Renal cortex interstitium (tissue), 11 donors: ENCODE results near the gene RNF13. TPM values are rescaled to one million over a fixed set of nuclear protein-coding genes. Genes with fewer than 3 reads are reported as not detected.
"Not testable (repeated sequence)": the region's sequence is repeated elsewhere in the genome, so short reads cannot be mapped to it uniquely, and the experiment has no call there.

Experiments
- DNase-seq, 11 donors: peaks; one replicate each; pipeline ENCODE4 v3.0.0-alpha.2; 2013; ENCODE audit warnings: low read depth in 9 of 11, low spot score in 4 of 11; ENCODE audit errors: extremely low read depth in 1 of 11
- polyA plus RNA-seq, 3 donors: library from polyadenylated mRNA; unstranded; fragments of 120-200 nt; gene quantifications; one replicate each; pipeline ENCODE4 v1.2.1, GENCODE V29; 2013; ENCODE audit not compliant: insufficient read length in 3 of 3

Gene RNF13
- polyA plus RNA-seq, 3 donors, result 79.2 to 97.8 (median 87.7) TPM

DNA sequence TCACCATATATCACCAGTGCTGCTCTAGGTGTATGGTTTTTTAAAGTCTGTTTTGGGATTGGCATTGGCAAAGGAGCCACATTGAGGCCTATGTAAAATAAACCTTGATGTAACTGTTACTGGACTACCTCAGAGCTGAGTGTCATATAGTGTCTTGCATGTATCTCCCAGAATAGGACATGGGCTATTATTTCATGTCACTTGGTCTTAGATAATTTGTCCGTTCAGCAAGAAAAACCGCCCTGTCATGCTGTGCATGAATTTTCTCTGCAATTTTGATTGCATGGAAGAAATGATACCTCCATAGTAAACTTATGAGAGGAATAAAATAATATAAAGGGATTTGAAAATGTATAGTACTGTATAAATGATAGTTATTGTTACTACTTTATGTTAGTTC, 59.6 kb downstream of the RNF13 start:
- no peak for DNase-seq

DNA sequence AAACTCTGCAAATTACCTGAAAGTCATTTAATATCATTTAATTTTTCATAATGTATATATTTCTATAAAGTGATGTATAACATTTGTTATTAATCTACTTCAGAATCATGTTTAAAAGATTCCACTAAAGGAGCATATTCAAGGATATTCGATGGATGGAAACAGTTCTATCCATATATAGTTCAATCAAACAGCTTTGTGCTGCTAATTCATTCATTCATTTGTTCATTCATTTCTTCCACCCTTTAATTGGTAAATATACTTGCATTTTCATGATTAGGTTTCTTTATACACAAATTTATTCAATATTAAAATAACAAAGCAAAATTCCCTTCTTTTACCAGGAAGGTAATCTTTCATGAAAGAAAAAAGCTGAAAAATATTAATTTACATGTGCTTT, 64.7 kb downstream of the RNF13 start:
- no peak for DNase-seq

DNA sequence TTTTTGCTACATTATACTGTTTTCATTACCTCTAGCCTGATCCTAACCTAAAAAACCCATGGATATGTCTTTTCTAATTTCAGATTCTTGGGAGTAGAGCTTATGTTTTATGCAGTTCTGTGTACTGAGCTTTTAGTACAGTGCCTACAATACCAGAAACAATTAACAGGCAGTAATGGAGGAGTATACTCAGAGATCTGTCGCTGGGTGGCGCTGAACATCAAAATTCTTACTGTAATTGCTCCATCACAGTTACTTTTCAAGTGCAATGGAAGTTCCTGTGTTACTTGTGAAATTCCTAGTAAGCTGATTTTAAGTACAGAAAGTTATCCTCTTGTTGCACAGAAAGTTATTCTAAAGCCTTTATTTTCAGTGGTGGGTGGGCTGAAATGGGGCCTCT, 66.9 kb downstream of the RNF13 start:
- DNase-seq, result peak; percentile 25 to 72 (median 55)

DNA sequence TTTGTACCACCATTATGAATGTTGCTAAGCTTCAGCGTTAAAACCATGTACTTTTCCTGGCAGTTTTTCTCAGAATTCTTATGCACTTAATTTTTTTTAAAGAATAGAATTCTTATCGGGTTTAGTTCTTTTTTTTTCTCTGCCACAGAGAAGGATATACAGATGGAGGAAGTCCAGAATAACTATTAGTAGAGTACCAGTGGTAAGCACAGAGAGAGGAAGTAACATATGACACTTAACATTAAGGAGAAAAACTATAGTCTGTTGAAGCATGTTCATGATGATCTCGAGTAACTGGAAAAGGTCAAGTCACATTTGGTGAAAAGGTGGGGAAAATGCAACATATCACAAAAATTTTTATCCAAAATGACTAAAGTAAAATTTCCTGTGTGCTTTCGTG, 68.9 kb downstream of the RNF13 start:
- DNase-seq, result no peak

DNA sequence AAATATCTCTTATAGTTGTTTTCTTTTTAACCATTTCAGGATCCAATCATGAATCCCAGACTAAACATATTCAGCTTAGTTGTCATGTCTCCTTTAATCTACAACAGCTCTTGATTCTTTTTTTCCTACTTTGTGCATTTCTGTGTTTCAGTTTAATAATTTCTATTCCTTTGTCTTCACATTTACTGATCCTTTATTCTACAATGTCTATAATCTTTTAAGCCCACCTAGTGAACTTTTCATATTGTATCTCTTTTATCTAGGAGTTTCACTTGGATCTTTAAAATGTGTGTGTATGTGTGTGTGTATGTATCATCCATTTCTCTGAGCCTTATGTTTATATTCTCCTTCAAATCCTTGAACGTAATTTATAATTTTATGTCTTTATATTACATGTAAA, 70.1 kb downstream of the RNF13 start:
- no peak for DNase-seq

DNA sequence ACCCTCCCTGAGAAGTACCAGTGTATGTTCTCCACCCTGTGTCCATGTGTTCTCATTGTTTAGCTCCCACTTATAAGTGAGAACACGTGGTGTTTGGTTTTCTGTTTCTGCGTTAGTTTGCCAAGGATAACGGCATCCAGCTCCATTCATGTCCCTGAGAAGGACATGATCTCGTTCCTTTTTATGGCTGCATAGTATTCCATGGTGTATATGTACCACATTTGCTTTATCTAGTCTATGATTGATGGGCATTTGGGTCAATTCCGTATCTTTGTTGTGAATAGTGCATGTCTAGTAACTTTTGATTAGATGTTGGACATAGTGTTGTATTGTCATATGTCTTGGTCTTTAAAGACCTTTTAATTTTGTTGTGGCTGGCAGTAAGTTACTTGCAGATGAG, 70.8 kb downstream of the RNF13 start:
- DNase-seq, result not testable (repeated sequence)

DNA sequence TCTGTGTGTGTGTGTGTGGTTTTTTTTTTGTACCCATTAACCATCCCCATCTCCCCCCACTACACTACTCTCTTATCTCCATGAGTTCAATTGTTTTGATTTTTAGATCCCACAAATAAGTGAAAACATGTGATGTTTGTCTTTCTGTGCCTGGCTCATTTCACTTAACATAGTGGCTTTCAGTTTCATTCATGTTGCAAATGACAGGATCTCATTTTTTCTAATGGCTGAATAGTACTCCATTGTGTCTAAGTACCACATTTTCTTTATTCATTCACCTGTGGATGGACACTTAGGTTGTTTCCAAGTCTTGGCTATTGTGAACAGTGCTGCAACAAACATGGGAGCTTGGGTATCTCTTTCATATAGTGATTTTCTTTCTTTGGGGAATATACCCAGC, 71.8 kb downstream of the RNF13 start:
- not testable (repeated sequence) for DNase-seq

DNA sequence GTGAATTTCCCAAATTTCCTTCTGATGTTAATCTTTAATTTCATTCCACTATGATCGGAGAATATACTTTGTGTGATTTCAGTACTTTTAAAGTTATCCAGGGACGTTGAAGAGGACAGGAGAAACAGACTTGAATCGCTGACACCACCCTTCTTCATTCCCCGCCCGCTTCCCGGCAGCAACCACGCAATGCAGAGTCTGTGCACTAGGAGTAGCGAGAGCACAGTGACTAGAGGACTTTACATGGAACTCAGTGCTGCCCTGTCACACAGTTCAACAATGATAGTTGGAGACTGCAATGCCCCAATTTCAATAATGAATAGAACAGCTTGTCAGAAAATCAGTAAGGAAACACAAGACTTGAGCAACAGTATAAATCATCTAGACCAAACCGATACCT, 73.9 kb downstream of the RNF13 start:
- no peak for DNase-seq

DNA sequence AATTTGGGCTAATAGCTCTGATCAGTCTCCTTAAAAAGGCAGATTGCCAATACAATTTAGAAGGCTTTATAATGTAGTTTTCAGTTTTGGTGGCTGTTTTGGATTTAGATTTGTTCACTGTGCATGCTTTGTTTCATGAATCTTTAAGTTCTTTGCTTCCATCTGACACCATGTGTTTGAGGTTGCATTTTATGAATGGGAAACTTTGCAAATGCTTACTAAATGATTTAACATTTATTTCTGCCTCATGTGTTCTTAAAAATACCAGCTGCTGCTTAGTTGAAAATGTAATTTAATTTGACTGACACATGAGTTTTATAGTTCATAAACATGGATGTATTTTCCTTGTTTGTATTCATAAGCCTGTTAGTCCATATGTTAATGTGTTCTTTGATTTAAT, 78.6 kb downstream of the RNF13 start:
- no peak for DNase-seq

DNA sequence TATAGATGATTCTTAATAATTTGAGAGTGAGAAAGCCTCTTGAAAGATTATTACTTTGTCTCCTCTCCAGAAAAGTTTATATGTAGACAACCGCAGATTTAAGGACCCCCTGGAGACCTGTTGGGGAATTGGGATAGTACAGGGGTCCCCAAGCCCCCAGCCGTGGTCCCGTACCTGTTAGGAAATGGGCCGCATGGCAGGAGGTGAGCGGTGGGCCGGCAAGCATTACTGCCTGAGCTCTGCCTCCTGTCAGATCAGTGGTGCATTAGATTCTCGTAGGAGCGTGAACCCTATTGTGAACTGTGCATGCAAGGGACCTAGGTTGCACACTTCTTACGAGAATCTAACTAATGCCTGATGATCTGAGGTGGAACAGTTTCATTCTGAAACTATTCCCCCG, 79.4 kb downstream of the RNF13 start:
- DNase-seq, result no peak

DNA sequence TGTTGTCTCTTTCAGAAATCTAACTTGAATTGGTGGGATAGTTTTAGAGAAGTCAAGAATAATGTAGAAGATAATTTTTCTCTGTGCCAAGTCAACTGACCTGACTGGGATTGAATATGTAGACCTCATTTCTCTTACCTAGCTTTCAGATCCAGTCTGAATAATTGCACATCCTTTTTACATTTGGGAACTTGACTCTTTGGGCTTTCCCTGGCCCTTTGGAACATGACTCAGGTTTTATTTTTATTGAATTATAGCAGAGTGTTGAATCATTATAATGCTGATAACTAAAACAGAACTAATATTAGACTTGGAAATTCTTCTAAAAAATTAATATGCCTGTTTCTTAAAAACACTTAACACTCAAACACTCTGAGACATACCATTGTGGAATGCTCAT, 81.2 kb downstream of the RNF13 start:
- no peak for DNase-seq

DNA sequence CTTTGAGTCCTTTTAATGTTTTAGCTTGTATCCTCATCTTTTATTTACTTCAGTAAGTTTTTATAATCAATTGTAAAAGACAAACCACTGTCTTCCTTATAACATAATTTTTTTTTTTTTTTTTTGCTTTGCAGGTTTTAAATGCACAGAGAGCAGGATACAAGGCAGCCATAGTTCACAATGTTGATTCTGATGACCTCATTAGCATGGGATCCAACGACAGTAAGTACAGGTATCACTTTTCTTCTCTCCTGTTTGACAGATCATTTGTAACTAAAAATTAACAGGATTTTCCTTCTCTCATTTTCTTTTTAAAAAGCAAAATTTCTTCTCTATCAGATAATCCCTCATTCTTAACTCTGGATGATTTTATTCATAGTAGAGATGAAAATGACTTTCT, 82.3 kb downstream of the RNF13 start:
- DNase-seq, result no peak

DNA sequence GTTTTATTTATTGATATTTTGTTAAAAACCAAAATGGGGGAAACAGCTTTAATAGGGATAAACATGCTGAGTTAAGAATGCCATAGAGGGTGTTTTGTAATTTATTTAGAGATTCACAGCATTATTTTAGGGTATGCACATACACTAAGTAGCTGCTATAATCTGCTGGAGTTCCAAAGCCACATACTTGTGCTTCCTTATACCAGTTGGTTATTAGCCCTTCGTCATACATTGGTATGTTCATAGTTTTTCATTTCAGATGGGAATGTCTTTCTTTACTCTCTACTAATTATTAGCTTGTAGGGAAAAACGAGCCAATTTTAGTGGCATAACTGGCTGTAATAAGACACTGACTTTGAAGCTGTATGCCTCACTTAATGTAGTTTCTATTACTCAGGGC, 82.8 kb downstream of the RNF13 start:
- no peak for DNase-seq

DNA sequence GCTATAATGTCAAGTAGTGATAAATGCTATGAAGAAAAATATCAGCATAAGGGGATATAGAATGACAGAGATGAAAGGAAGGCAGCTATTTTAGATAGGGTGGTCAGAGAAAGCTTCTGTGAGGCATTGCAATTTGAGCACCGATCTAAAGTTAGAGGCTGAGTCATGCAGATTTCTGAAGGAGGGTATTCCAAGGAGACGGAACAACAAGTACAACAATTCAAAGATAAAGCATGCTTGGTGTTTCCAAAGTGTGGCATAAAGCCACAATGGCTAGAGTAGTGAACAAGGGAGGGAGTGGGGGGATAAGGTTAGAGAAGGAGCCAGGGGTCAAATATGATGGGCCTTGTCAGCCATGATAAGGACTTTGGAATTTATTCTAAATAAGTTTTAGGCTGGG, 85.8 kb downstream of the RNF13 start:
- DNase-seq, result no peak

DNA sequence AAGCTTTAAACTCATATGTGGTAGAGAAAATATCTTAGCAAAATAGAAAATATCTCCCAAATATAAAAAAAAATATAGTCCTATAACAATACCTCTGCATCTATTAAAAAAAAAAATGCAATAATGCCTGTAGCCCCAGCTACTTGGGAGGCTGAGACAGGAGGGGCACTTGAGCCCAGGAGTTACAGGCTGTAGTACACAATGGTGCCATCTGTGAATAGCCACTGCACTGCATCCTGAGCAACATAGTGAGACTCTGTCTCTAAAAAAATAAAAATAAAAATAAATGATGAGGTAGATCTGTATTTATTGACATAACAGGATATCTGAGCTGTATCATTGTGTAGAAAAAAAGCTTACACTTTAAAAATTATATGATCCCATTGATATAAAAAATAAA, 87.3 kb downstream of the RNF13 start:
- no peak for DNase-seq

DNA sequence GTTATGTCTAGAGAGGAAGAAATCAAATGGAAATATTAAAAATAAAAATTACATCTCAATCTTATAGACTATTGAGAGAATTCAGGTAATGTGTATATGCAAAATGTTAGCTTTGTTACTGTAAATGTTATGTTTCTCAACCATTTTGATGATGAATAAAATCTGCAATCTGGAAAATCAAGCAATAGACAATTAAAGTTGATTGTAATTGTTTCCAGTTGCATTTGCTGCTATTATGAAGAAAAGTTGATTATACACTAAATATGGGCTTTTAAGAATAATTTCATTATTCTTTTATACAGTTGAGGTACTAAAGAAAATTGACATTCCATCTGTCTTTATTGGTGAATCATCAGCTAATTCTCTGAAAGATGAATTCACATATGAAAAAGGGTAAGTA, 88.8 kb downstream of the RNF13 start:
- no peak for DNase-seq

DNA sequence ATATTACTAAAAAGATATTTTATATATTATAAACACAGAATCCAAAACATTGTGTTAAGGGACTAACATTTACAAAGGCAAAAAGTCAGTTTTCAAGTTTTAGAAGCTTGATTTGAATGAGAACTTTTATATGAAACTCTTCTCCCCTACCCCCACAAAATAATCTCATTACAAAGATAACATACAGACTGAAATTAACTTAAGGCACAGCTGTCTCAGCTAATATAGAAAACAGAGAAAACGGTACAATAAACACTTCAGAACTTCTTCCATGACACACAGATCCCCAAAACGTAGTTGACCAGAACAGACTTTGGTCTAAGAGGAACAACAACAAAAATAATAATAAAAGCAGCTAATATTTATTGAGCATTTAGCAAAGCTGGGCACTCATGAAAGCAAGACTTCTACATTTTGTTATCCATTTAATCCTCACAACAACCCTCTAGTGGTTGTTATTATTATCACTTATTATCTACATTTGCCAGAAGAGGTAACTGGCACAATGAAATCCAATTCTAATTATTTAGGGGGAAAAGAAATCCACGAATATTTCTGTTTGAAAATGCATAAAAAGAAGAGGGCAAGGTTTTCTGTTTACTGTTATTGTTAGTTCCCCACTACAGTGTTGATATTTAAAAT, 89.6 kb downstream of the RNF13 start:
- no peak for DNase-seq

DNA sequence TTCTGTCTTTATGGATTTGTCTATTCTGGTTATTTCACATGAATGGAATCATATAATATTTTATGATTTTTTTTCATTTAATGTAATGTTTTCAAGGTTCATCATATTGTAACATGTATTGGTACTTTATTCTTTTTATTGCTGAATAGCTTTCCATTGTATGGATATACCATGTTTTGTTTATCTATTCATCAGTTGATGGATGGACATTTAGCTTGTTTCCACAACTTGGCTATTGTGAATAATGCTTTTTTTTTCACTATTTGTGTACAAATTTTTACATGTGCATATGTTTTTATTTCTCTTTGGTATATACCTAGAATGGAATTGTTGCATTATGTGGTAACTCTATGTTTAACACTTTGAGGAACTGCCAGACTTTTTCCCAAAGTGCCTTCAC, 93.0 kb downstream of the RNF13 start:
- DNase-seq, result no peak

DNA sequence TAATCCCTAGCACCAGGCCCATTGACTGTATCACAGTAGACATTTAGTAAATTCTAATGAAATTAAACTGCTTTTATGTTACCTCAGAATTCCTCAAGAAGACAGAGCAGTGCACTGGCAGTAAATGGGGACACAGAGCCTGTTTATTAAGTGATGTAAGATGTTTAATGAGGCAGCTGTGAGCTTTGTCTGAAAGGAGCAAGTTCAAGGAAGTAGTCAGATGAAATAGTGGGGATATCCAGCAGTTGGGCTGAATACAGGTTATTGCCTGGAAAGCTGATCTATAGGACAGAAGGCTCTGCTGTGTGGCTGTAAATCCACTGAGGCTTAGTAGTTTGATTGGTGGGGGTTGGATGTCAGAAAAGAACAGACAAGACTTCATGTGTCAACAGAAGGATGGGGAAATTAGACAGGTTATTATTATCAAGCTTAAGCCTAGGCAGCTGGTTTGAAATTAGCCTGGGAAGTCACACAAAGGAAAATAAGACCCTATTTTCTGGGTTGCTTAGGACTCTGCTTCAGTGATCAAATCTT, 95.5 kb downstream of the RNF13 start:
- DNase-seq, result no peak

DNA sequence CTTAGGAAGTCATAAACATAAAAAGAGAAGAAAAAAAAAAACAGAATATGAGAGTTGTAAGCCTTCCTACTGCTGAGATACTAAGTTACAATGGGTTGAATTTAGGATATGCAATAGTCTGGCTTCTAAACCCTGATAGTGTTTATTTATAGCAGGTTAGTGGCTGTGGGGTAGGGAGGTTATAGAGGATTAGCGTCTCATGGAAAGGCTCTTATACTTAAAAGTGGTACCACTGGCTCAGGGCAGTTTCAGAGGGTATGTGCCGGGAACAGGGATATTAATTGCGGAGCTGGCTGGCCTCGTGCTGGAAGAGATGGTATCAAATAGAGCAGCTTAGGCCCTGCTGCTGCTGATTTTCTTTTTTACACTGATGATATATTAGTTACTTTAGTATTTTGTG, 96.9 kb downstream of the RNF13 start:
- DNase-seq, result no peak

DNA sequence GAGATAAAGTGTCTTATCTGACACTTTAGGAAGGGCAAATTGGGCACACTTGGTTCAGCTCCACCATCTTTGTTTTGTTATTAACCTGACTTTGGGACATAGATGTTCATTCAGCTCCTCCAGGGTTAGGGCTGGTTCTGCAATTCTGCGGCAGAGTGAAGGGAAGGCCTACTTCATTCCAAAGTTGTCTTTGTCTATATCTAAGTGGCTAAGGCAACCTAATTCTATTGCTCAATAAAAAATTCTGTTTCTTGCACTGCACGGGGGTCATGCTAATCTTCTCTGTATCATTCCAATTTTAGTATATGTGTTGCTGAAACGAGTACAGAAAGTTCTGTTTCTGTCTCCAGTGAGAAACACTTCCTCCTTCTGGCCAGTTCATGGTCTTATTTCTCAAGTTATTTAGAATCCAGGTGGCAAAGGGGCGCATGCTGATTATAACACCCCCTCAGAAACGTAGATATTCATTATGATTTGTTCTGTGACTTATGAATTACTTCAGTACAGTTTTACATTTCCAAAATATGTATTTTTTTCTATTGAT, 104.2 kb downstream of the RNF13 start:
- no peak for DNase-seq
